Panc1 (cell line): ENCODE data around the gene HPF1. TPM values are rescaled to one million over a fixed set of nuclear protein-coding genes. Genes with fewer than 3 reads are reported as not detected.
"Not testable (repeated sequence)": the region's sequence is repeated elsewhere in the genome, so short reads cannot be mapped to it uniquely, and the experiment has no call there.

Source experiments
- ATAC-seq: fragments of 200-7000 bp; cut with Tn5 transposase; 2 replicates; pipeline ENCODE4 v1.9.1; 2020; ENCODE audit warnings: mild to moderate bottlenecking, moderate library complexity
- BruUV-seq: library from RNA; stranded (reverse); fragments of 400-500 nt; replicated peaks from 2 replicates; lab custom pipeline; 2021; lab: Mats Ljungman, UMichigan
- CTCF ChIA-PET: fragments of 300-600 bp; sonication (Branson Sonifier 250); formaldehyde crosslinking; loops from one replicate; lab custom pipeline; 2022; ENCODE audit warnings: antibody characterized with exemption; lab: Charles Lee
- POLR2A ChIA-PET: fragments of 300-600 bp; sonication (Branson Sonifier 250); formaldehyde crosslinking; loops from one replicate; lab custom pipeline; 2022; ENCODE audit warnings: antibody characterized with exemption; lab: Charles Lee
- DNase-seq: peaks from one replicate; pipeline ENCODE4 v3.0.0-alpha.2; 2010; ENCODE audit warnings: low read depth, low spot score
- H3K27ac ChIP-seq: 2 replicates; pipeline ENCODE4 v1.5.1; 2011; ENCODE audit warnings: mild to moderate bottlenecking, low read length, inconsistent platforms
- H3K27me3 ChIP-seq: fragments of 200-500 bp; sonication (Bioruptor generic); 2 replicates; pipeline ENCODE4 v1.6.0; 2014; ENCODE audit warnings: low read length, inconsistent platforms; ENCODE audit not compliant: control insufficient read depth, insufficient read depth
- H3K36me3 ChIP-seq: fragments of 200-500 bp; sonication (Bioruptor generic); 2 replicates; pipeline ENCODE4 v1.5.1; 2014; ENCODE audit warnings: inconsistent platforms, mild to moderate bottlenecking, low read length, moderate library complexity; ENCODE audit not compliant: control insufficient read depth, insufficient read depth
- H3K4me1 ChIP-seq: 2 replicates; pipeline ENCODE4 v1.5.1; 2011; ENCODE audit warnings: inconsistent platforms, mild to moderate bottlenecking, low read length, moderate library complexity; ENCODE audit not compliant: control insufficient read depth, insufficient read depth
- H3K4me3 ChIP-seq, 2 experiments: 2 replicates each; pipeline ENCODE4 v1.5.1; 2011 to 2012; ENCODE audit warnings: low read depth in 2 of 2, low read length in 2 of 2, mild to moderate bottlenecking in 2 of 2, inconsistent platforms in 1 of 2, moderate library complexity in 1 of 2
- H3K9me3 ChIP-seq: fragments of 200-500 bp; sonication (Bioruptor generic); 2 replicates; pipeline ENCODE4 v1.5.1; 2014; ENCODE audit warnings: low read depth, mild to moderate bottlenecking, inconsistent platforms, low read length, moderate library complexity; ENCODE audit not compliant: control insufficient read depth, insufficient read depth
- CTCF ChIP-seq: fragments of 450-650 bp; IDR thresholded peaks from 2 replicates; pipeline ENCODE4 v1.5.1; 2017; ENCODE audit warnings: mild to moderate bottlenecking
- POLR2AphosphoS5 ChIP-seq: IDR thresholded peaks from 2 replicates; pipeline ENCODE4 v1.6.1; 2012; ENCODE audit warnings: mild to moderate bottlenecking, low read depth, low read length, moderate library complexity
- REST ChIP-seq, 2 experiments: IDR thresholded peaks; 2 replicates each; pipeline ENCODE4 v1.6.1; 2011 to 2012; ENCODE audit warnings: low read depth in 2 of 2, control low read depth in 1 of 2, low read length in 1 of 2, mild to moderate bottlenecking in 1 of 2, moderate library complexity in 1 of 2; ENCODE audit not compliant: insufficient read depth in 1 of 2
- SIN3A ChIP-seq: IDR thresholded peaks from 2 replicates; pipeline ENCODE4 v1.6.1; 2012; ENCODE audit warnings: low read depth, mild to moderate bottlenecking, low read length, moderate library complexity, borderline replicate concordance; ENCODE audit not compliant: insufficient read depth
- TCF7L2 ChIP-seq: IDR thresholded peaks from 2 replicates; pipeline ENCODE4 v1.6.1; 2011; ENCODE audit warnings: mild to moderate bottlenecking, low read depth, low read length, inconsistent platforms
- in situ Hi-C: cut with HindIII; loops from 2 replicates; pipeline ENCODE4 v1.10.0; 2016; ENCODE audit warnings: low sequenced_read_pairs, low pct_unique_long_range_greater_than_20kb
- intact Hi-C: fragments of 100-400 bp; cut with micrococcal nuclease; formaldehyde crosslinking; loops from one replicate; pipeline ENCODE4 v1.10.0; 2022; ENCODE audit not compliant: unreplicated experiment
- total RNA-seq: library from RNA; stranded (reverse); gene quantifications from one replicate; pipeline ENCODE4 v1.2.1, GENCODE V29; 2021; ENCODE audit not compliant: unreplicated experiment

The HPF1 gene
- total RNA-seq, 1 experiment from 2014 or later: 21.4 TPM

- POLR2A ChIA-PET: no interaction called here
- BruUV-seq: no TSS peak
These were observed 13.1 kb downstream of the HPF1 start for GRCh38 chr4:169744601-169745000.

DNA sequence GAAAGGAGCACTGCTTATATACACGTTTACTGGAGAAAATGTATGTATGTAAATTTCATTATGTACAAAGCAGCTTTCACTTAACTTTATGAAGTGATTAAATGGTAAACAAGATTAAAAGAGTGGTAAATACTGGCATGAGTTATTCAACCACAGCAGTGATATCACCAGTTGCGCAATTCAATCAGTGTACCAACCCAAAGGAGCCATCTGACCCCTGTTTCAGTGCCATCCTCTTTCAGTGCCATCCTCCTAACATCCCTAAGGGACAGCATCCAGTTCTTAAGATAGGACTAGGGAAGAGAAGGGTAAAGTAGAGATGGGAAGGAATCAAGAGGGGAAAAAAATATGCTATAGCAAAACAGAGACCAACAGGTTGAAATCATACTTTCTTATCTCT is 16.2 kb downstream of the HPF1 start:
- DNase-seq (no peak), ATAC-seq (no peak)
- intact Hi-C loops: no loop called here
- BruUV-seq: no TSS peak
- Histone ChIP-seq H3K9me3 (no peaks in the 10 kb centered on the region), H3K36me3 (no peaks in the 10 kb centered on the region; the same call in none of the 2 replicates), H3K27me3 (no peaks in the 10 kb centered on the region), H3K27ac (no peak overlapping the region), H3K4me1 (no peaks in the 10 kb centered on the region), H3K4me3 (no peak overlapping the region)
- POLR2A ChIA-PET: no interaction called here
- CTCF ChIA-PET: no interaction called here
- in situ Hi-C loops: no loop called here
- no peak for TF ChIP-seq REST (IDR thresholded peaks at IDR 0.05; ENCODE audit: insufficient read depth in 1 of 2, low read depth in 2 of 2, low read length in 1 of 2)
- TF ChIP-seq TCF7L2: no peak
- no peak for TF ChIP-seq CTCF
- TF ChIP-seq SIN3A: no peak
- TF ChIP-seq POLR2AphosphoS5: no peak

More at GRCh38 chr4:169744601-169745000, 13.1 kb downstream of the HPF1 start:
- CTCF ChIA-PET: no interaction called here
- H3K36me3 ChIP-seq: peaks cover under 1% of the 10 kb centered on the region; the same call in 1 of the 2 replicates
- no peak overlapping the region for H3K4me3 ChIP-seq
- TF ChIP-seq REST (IDR thresholded peaks at IDR 0.05; ENCODE audit: insufficient read depth in 1 of 2, low read depth in 2 of 2, low read length in 1 of 2) (no peak), SIN3A (no peak), TCF7L2 (no peak), POLR2AphosphoS5 (no peak), CTCF (no peak)
- DNase-seq (no peak), ATAC-seq (no peak)
- intact Hi-C loops: no loop called here
- H3K27ac ChIP-seq: no peak overlapping the region
- no peaks in the 10 kb centered on the region for H3K4me1 ChIP-seq
- no peaks in the 10 kb centered on the region for H3K9me3 ChIP-seq
- in situ Hi-C loops: no loop called here
- no peaks in the 10 kb centered on the region for H3K27me3 ChIP-seq

GRCh38 chr4:169738604-169739003 is 19.1 kb downstream of the HPF1 start:
- H3K9me3 ChIP-seq, H3K36me3 ChIP-seq, POLR2A ChIA-PET, H3K27me3 ChIP-seq, CTCF ChIA-PET, BruUV-seq, ATAC-seq, H3K4me3 ChIP-seq, intact Hi-C loops, in situ Hi-C loops, H3K4me1 ChIP-seq, H3K27ac ChIP-seq, DNase-seq: not testable (repeated sequence)
